PC-3 (cell line): ENCODE data around the gene JAZF1. TPM values are rescaled to one million over a fixed set of nuclear protein-coding genes. Genes with fewer than 3 reads are reported as not detected.

Experiments used
- ATAC-seq: fragments of 200-7000 bp; cut with Tn5 transposase; 2 replicates; pipeline ENCODE4 v1.9.1; 2020; ENCODE audit warnings: mild to moderate bottlenecking, moderate library complexity
- BruUV-seq: library from RNA; stranded (reverse); fragments of 400-500 nt; replicated peaks from 2 replicates; lab custom pipeline; 2021; lab: Mats Ljungman, UMichigan
- CTCF ChIA-PET: fragments of 300-600 bp; sonication (Branson Sonifier 250); formaldehyde crosslinking; loops from one replicate; lab custom pipeline; 2022; ENCODE audit warnings: antibody characterized with exemption; lab: Charles Lee
- POLR2A ChIA-PET: fragments of 300-600 bp; sonication (Branson Sonifier 250); formaldehyde crosslinking; loops from one replicate; lab custom pipeline; 2022; ENCODE audit warnings: antibody characterized with exemption; ENCODE audit not compliant: unreplicated experiment; lab: Charles Lee
- DNase-seq: peaks from one replicate; pipeline ENCODE4 v3.0.0-alpha.2; 2015
- H2AFZ ChIP-seq: fragments of 300-600 bp; sonication (generic); 2 replicates; pipeline ENCODE4 v1.6.0; 2016; ENCODE audit warnings: antibody characterized with exemption, low read length
- H3F3A ChIP-seq: fragments of 300-600 bp; sonication (generic); one replicate; pipeline ENCODE4 v1.6.0; 2017; ENCODE audit warnings: antibody characterized with exemption, low read length, control low read depth, mild to moderate bottlenecking; ENCODE audit not compliant: unreplicated experiment
- H3K27ac ChIP-seq: fragments of 300-600 bp; sonication (generic); 2 replicates; pipeline ENCODE4 v1.5.1; 2016; ENCODE audit warnings: mild to moderate bottlenecking, low read length
- H3K27me3 ChIP-seq: fragments of 300-600 bp; sonication (generic); 2 replicates; pipeline ENCODE4 v1.6.1; 2016; ENCODE audit warnings: low read length, mixed read lengths
- H3K36me3 ChIP-seq: fragments of 300-600 bp; sonication (generic); 2 replicates; pipeline ENCODE4 v1.6.1; 2016; ENCODE audit warnings: low read depth, mixed run types, low read length, mixed read lengths
- H3K4me1 ChIP-seq: fragments of 300-600 bp; sonication (generic); 2 replicates; pipeline ENCODE4 v1.5.1; 2016; ENCODE audit warnings: low read length; ENCODE audit not compliant: insufficient read depth
- H3K4me2 ChIP-seq: fragments of 300-600 bp; sonication (generic); 2 replicates; pipeline ENCODE4 v1.6.0; 2016; ENCODE audit warnings: low read length
- H3K4me3 ChIP-seq: fragments of 300-600 bp; sonication (generic); 2 replicates; pipeline ENCODE4 v1.5.1; 2016; ENCODE audit warnings: mild to moderate bottlenecking, low read length, mixed read lengths
- H3K79me2 ChIP-seq: fragments of 300-600 bp; sonication (generic); 2 replicates; pipeline ENCODE4 v1.6.1; 2017; ENCODE audit warnings: low read length, mixed read lengths
- H3K9ac ChIP-seq: fragments of 300-600 bp; sonication (generic); 2 replicates; pipeline ENCODE4 v1.6.0; 2016; ENCODE audit warnings: mild to moderate bottlenecking, low read length
- H3K9me2 ChIP-seq: fragments of 300-600 bp; sonication (generic); replicated peaks from 2 replicates; pipeline ENCODE4 v1.6.1; 2016; ENCODE audit warnings: mixed run types, low read length, mixed read lengths
- H3K9me3 ChIP-seq: fragments of 300-600 bp; sonication (generic); 2 replicates; pipeline ENCODE4 v1.6.1; 2016; ENCODE audit warnings: low read length, mixed read lengths
- H4K20me1 ChIP-seq: fragments of 300-600 bp; sonication (generic); 2 replicates; pipeline ENCODE4 v1.6.1; 2016; ENCODE audit warnings: low read length, mixed read lengths
- EZH2 ChIP-seq: fragments of 300-600 bp; sonication (generic); IDR thresholded peaks from one replicate; pipeline ENCODE4 v1.6.1; 2017; ENCODE audit warnings: antibody characterized with exemption, mild to moderate bottlenecking, low read length; ENCODE audit not compliant: unreplicated experiment
- EZH2phosphoT487 ChIP-seq: fragments of 300-600 bp; sonication (generic); IDR thresholded peaks from 2 replicates; pipeline ENCODE4 v1.6.1; 2018; ENCODE audit warnings: mild to moderate bottlenecking, antibody characterized with exemption, low read length, borderline replicate concordance
- intact Hi-C: fragments of 100-400 bp; cut with micrococcal nuclease; formaldehyde crosslinking; loops from 2 replicates; pipeline ENCODE4 v1.9.0; 2023
- total RNA-seq: library from RNA; depleted of rRNA; stranded (reverse); fragments of >200 nt; gene quantifications from 2 replicates; pipeline ENCODE4 v1.2.3, GENCODE V29; 2014
- TF ChIP-seq, protein P1 (sequence below): fragments of 300-600 bp; sonication (generic); conservative IDR thresholded peaks from 2 replicates; pipeline ENCODE4 v1.5.1; 2017; ENCODE audit warnings: antibody characterized with exemption, low read depth, mild to moderate bottlenecking, low read length

Gene JAZF1
- total RNA-seq, 1 experiment from 2014 or later, result 2.3 TPM

DNA sequence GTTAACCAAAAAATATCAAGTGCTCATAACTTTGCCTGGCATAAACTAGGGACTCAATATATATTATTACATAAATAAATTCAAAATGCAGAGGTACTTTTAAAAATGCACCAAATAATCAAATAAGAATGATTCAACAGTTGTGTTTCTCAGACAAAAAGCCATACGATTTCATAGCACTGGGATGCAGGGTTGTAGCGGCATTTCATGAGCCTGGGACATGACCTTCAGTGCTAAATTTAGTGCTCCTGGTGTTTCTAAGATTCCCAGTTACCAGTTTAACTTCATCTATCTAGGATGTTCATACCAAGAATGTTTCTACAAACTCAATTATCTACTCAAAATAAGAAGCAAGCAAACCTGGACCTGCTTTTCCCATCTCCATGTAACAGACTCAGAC lies 4.0 kb downstream of the JAZF1 start:
- no peak overlapping the region for H2AFZ ChIP-seq
- no TSS peak for BruUV-seq

DNA sequence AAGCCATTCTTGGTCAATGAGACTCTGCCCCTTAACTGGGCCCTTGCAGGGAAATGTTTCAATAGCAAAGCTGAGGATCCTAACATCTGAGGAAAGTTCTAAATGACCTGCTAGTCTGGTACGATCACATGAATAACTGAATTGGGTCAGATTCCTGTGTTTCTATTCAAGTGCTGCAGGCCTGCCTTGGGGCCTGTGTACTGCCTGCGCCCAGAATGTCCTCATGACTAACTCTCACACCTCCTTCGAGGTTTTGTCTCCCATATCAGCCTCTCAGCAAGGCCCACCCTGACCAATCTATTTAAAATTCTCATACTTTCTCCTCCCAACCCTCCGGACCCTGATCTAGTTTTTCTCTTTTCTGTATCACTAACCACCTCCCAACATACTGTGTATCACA lies 4.4 kb downstream of the JAZF1 start:
- no TSS peak for BruUV-seq
- Histone ChIP-seq H3K4me1 (peaks cover 12% of the 10 kb centered on the region), H3K4me2 (no peak overlapping the region), H3F3A (no peaks in the 10 kb centered on the region), H3K79me2 (peaks cover 17% of the 10 kb centered on the region; the same call in 1 of the 2 replicates), H3K27me3 (no peaks in the 10 kb centered on the region), H4K20me1 (no peaks in the 10 kb centered on the region), H3K9me3 (no peaks in the 10 kb centered on the region), H3K36me3 (no peaks in the 10 kb centered on the region), H3K27ac (no peak overlapping the region), H2AFZ (no peak overlapping the region), H3K9me2 (no peaks in the 10 kb centered on the region), H3K9ac (no peak overlapping the region), H3K4me3 (no peak overlapping the region)
- intact Hi-C loops, result loop anchor here (2.0 kb wide), 1 partner anchor 51 kb away; no protein-coding TSS in a partner anchor
- TF ChIP-seq, protein P1, sequence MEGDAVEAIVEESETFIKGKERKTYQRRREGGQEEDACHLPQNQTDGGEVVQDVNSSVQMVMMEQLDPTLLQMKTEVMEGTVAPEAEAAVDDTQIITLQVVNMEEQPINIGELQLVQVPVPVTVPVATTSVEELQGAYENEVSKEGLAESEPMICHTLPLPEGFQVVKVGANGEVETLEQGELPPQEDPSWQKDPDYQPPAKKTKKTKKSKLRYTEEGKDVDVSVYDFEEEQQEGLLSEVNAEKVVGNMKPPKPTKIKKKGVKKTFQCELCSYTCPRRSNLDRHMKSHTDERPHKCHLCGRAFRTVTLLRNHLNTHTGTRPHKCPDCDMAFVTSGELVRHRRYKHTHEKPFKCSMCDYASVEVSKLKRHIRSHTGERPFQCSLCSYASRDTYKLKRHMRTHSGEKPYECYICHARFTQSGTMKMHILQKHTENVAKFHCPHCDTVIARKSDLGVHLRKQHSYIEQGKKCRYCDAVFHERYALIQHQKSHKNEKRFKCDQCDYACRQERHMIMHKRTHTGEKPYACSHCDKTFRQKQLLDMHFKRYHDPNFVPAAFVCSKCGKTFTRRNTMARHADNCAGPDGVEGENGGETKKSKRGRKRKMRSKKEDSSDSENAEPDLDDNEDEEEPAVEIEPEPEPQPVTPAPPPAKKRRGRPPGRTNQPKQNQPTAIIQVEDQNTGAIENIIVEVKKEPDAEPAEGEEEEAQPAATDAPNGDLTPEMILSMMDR, result no peak
- TF ChIP-seq EZH2phosphoT487 (no peak), EZH2 (no peak)
- no peak for ATAC-seq
- POLR2A ChIA-PET, result no interaction called here
- CTCF ChIA-PET, result no interaction called here
- no peak for DNase-seq

More for the DNA sequence above, 4.0 kb downstream of the JAZF1 start:
- TF ChIP-seq EZH2phosphoT487, result no peak
- TF ChIP-seq EZH2, result no peak
- TF ChIP-seq, protein P1, result no peak
- H3F3A ChIP-seq, result no peaks in the 10 kb centered on the region
- no peak overlapping the region for H3K4me3 ChIP-seq
- H3K9me3 ChIP-seq, result no peaks in the 10 kb centered on the region
- no peaks in the 10 kb centered on the region for H3K36me3 ChIP-seq
- no peaks in the 10 kb centered on the region for H3K9me2 ChIP-seq
- H3K27me3 ChIP-seq, result no peaks in the 10 kb centered on the region
- peaks cover 12% of the 10 kb centered on the region for H3K4me1 ChIP-seq
- H3K79me2 ChIP-seq, result peaks cover 17% of the 10 kb centered on the region; the same call in 1 of the 2 replicates
- no peak overlapping the region for H3K4me2 ChIP-seq
- ChIA-PET CTCF (no interaction called here), POLR2A (no interaction called here)
- no peak overlapping the region for H3K9ac ChIP-seq
- no peak overlapping the region for H3K27ac ChIP-seq
- intact Hi-C loops, result loop anchor here (2.0 kb wide), 1 partner anchor 52 kb away; no protein-coding TSS in a partner anchor
- H4K20me1 ChIP-seq, result no peaks in the 10 kb centered on the region
- ATAC-seq (no peak), DNase-seq (no peak)

DNA sequence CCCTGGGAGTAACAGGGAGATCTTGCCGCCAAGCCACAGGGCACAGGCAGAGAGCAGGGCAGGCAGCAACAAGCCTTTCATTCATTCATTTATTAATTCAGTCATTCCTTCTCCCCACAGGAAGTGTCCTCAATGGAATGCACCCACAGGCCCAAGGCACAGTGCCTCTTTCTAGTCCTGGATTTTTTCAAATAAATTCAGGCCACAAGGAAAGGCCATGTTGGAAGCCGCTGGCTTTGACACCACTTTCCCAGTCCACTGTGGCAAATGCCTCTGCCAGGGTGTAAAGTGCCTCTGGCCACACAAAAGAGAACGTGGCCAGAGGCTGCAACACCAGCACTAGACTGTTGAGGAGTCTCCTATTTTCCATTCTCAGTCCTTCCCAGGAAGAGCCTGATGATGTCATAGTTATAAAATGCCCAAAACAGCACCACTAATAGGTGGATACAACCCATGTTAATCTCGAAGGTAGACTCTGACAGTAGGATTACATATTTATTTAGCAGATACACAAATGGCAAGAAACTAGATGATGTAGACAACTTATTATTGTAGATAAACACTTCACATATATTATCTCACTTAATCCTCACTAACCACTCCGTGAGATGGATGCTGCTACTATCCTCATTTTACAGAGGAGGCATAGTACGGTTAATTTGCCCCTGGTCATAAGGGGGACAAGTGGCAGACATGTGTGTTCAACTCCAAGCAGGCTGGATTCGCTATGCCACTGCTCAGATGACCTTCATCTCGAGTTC lies 5.5 kb downstream of the JAZF1 start:
- H3F3A ChIP-seq, result no peaks in the 10 kb centered on the region
- H3K4me3 ChIP-seq, result no peak overlapping the region
- H2AFZ ChIP-seq, result no peak overlapping the region
- H3K27ac ChIP-seq, result no peak overlapping the region
- TF ChIP-seq EZH2phosphoT487, result no peak
- TF ChIP-seq EZH2, result no peak
- TF ChIP-seq, protein P1, result no peak
- POLR2A ChIA-PET, result no interaction called here
- no peak for ATAC-seq
- BruUV-seq, result no TSS peak
- H3K9me3 ChIP-seq, result no peaks in the 10 kb centered on the region
- no peaks in the 10 kb centered on the region for H3K9me2 ChIP-seq
- intact Hi-C loops, result no loop called here
- H3K9ac ChIP-seq, result no peak overlapping the region
- no peak overlapping the region for H3K4me2 ChIP-seq
- no peaks in the 10 kb centered on the region for H3K27me3 ChIP-seq
- peaks cover 7% of the 10 kb centered on the region; the same call in 1 of the 2 replicates for H3K4me1 ChIP-seq
- DNase-seq, result no peak
- peaks cover 17% of the 10 kb centered on the region; the same call in 1 of the 2 replicates for H3K79me2 ChIP-seq
- CTCF ChIA-PET, result no interaction called here
- no peaks in the 10 kb centered on the region for H4K20me1 ChIP-seq
- H3K36me3 ChIP-seq, result no peaks in the 10 kb centered on the region
